HG02678 (cell line): Measurements from ENCODE around the gene ODR4.
A peak's percentile ranks its signal among the peaks of the same experiment; 100 is the strongest.
"Not testable (repeated sequence)": the region's sequence is repeated elsewhere in the genome, so short reads cannot be mapped to it uniquely, and the experiment has no call there.

Source experiments
- ATAC-seq: cut with Tn5 transposase; IDR thresholded peaks from one replicate; pipeline ENCODE4 v1.9.1; 2021; ENCODE audit warnings: mild to moderate bottlenecking, moderate library complexity; ENCODE audit not compliant: unreplicated experiment

Gene ODR4

GRCh38 chr1:186420923-186421322 lies 45.3 kb downstream of the ODR4 start:
- ATAC-seq: peak; percentile 97

GRCh38 chr1:186421446-186421845 lies 45.8 kb downstream of the ODR4 start:
- no peak for ATAC-seq

- ATAC-seq: no peak
Measured at GRCh38 chr1:186424539-186424938, 48.9 kb downstream of the ODR4 start.

GRCh38 chr1:186426118-186426517 lies 50.5 kb downstream of the ODR4 start:
- ATAC-seq: no peak

GRCh38 chr1:186429017-186429416 lies 53.4 kb downstream of the ODR4 start:
- no peak for ATAC-seq

- no peak for ATAC-seq
Measured at GRCh38 chr1:186435336-186435735, 59.7 kb downstream of the ODR4 start.

GRCh38 chr1:186438567-186438966 lies 62.9 kb downstream of the ODR4 start:
- ATAC-seq: no peak

- no peak for ATAC-seq
Measured at GRCh38 chr1:186440584-186440983, 64.9 kb downstream of the ODR4 start.

- ATAC-seq: no peak
Measured at GRCh38 chr1:186442651-186443375, 67.2 kb downstream of the ODR4 start.

- ATAC-seq: no peak
Measured at GRCh38 chr1:186443638-186444037, 68.0 kb downstream of the ODR4 start.

- ATAC-seq: no peak
Measured at GRCh38 chr1:186446152-186446551, 70.5 kb downstream of the ODR4 start.

GRCh38 chr1:186454981-186455380 lies 79.3 kb downstream of the ODR4 start:
- ATAC-seq: peak; percentile 42

GRCh38 chr1:186456729-186457255 lies 81.2 kb downstream of the ODR4 start:
- ATAC-seq: no peak

- ATAC-seq: not testable (repeated sequence)
Measured at GRCh38 chr1:186459161-186459560, 83.5 kb downstream of the ODR4 start.

GRCh38 chr1:186461014-186461413 lies 85.4 kb downstream of the ODR4 start, which contains the start of gene PDC:
PDC (minus strand) TSS chr1:186461114; CDS start chr1:186449459, 11,655 bp downstream.
- ATAC-seq: no peak

GRCh38 chr1:186463511-186463910 lies 87.9 kb downstream of the ODR4 start:
- ATAC-seq: no peak

GRCh38 chr1:186463926-186464325 lies 88.3 kb downstream of the ODR4 start:
- no peak for ATAC-seq

- not testable (repeated sequence) for ATAC-seq
Measured at GRCh38 chr1:186465491-186465890, 89.9 kb downstream of the ODR4 start.

GRCh38 chr1:186465946-186466345 lies 90.3 kb downstream of the ODR4 start:
- no peak for ATAC-seq
